T-cell (primary cell): ENCODE results near the gene ABCC1. TPM values are rescaled to one million over a fixed set of nuclear protein-coding genes. Genes with fewer than 3 reads are reported as not detected.

Experiments used
- ATAC-seq, 4 experiments: fragments of 200-7000 bp in 3 of 4; fragments of 150-1000 bp in 1 of 4; cut with Tn5 transposase; replicated peaks in 1 of 4; 1 replicate in 3 of 4; 2 replicates in 1 of 4; pipeline ENCODE4 v1.10.0; 2021; ENCODE audit warnings: moderate library complexity in 3 of 4, mild to moderate bottlenecking in 2 of 4, moderate number of reproducible peaks in 1 of 4
- CTCF ChIA-PET, 2 donors: fragments of 300-600 bp; sonication (Branson Sonifier 250); formaldehyde crosslinking; loops; one replicate each; lab custom pipeline; 2022; ENCODE audit warnings: antibody characterized with exemption in 2 of 2; lab: Charles Lee
- POLR2A ChIA-PET, 2 donors: fragments of 300-600 bp; sonication (Branson Sonifier 250); formaldehyde crosslinking; loops; one replicate each; lab custom pipeline; 2022; ENCODE audit warnings: antibody characterized with exemption in 2 of 2; lab: Charles Lee
- DNase-seq, 35 experiments: peaks; one replicate each; pipeline versions ENCODE4 v3.0.0 to v3.0.0-alpha.2; 2013 to 2023
- H3K27ac ChIP-seq: one replicate; pipeline ENCODE4 v1.5.1; 2013; ENCODE audit warnings: low read length
- H3K27me3 ChIP-seq, 2 experiments: replicated peaks in 1 of 2; 1 replicate in 1 of 2; 2 replicates in 1 of 2; pipeline versions ENCODE4 v1.6.1 to v1.7.0; 2013; ENCODE audit warnings: low read length in 1 of 2, mixed read lengths in 1 of 2; ENCODE audit not compliant: control insufficient read depth in 2 of 2, insufficient read depth in 2 of 2; ENCODE audit errors: extremely low read depth in 1 of 2
- H3K36me3 ChIP-seq, 2 donors: 1 replicate in 1 of 2; 2 replicates in 1 of 2; pipeline versions ENCODE4 v1.6.1 to v1.7.0; 2013; ENCODE audit warnings: low read length in 1 of 2; ENCODE audit not compliant: control insufficient read depth in 2 of 2, insufficient read depth in 1 of 2; ENCODE audit errors: extremely low read depth in 1 of 2
- H3K4me1 ChIP-seq, 2 experiments: 1 replicate in 1 of 2; 2 replicates in 1 of 2; pipeline versions ENCODE4 v1.6.1 to v1.7.0; 2013; ENCODE audit warnings: low read length in 2 of 2, mixed read lengths in 1 of 2; ENCODE audit not compliant: insufficient read depth in 2 of 2, control insufficient read depth in 1 of 2; ENCODE audit errors: extremely low read depth in 1 of 2
- H3K4me3 ChIP-seq, 2 donors: 1 replicate in 1 of 2; 2 replicates in 1 of 2; pipeline versions ENCODE4 v1.5.1 to v1.7.0; 2013; ENCODE audit warnings: mild to moderate bottlenecking in 2 of 2, low read length in 1 of 2, moderate library complexity in 1 of 2; ENCODE audit not compliant: control insufficient read depth in 1 of 2; ENCODE audit errors: extremely low read depth in 1 of 2
- H3K9me3 ChIP-seq: 2 replicates; pipeline ENCODE4 v1.7.0; 2013
- H3K27ac Mint-ChIP-seq, 2 donors: one replicate each; pipeline ENCODE4 v1.8.0; 2020 to 2021; ENCODE audit warnings: mild to moderate bottlenecking in 2 of 2, mixed read lengths in 2 of 2
- H3K27me3 Mint-ChIP-seq, 2 donors: one replicate each; pipeline ENCODE4 v1.8.0; 2021 to 2022; ENCODE audit warnings: mixed read lengths in 2 of 2
- H3K36me3 Mint-ChIP-seq: one replicate; pipeline ENCODE4 v1.8.0; 2021; ENCODE audit warnings: mixed read lengths
- H3K4me1 Mint-ChIP-seq, 3 donors: one replicate each; pipeline ENCODE4 v1.8.0; 2020 to 2022; ENCODE audit warnings: mixed read lengths in 3 of 3, mild to moderate bottlenecking in 1 of 3
- H3K4me3 Mint-ChIP-seq, 3 donors: one replicate each; pipeline ENCODE4 v1.8.0; 2020 to 2022; ENCODE audit warnings: mild to moderate bottlenecking in 3 of 3, mixed read lengths in 3 of 3, moderate library complexity in 3 of 3
- H3K9me3 Mint-ChIP-seq, 3 donors: one replicate each; pipeline ENCODE4 v1.8.0; 2020 to 2022; ENCODE audit warnings: mixed read lengths in 3 of 3
- WGBS: methylation state at CpG from one replicate; pipeline ENCODE4 v1.1.5; 2013; ENCODE audit warnings: missing lambda C conversion rate; ENCODE audit not compliant: insufficient coverage; 5-methylcytosine and 5-hydroxymethylcytosine counted together
- total RNA-seq, 35 experiments: library from RNA in 6 of 35; stranded (reverse) in 6 of 35; fragments of 120-200 nt in 1 of 35; gene quantifications; one replicate each; pipeline versions ENCODE4 v1.2.1 to v1.2.4 and lab custom pipeline; 2013 to 2026

ABCC1 gene
- total RNA-seq, 5 donors from 2014 or later (not counting 1 experiment from before 2014, with no cell fraction given), result 59.4 to 68.1 (median 63.0) TPM

- WGBS, result 48% methylated on average over 7 of the region's 12 CpGs
- Histone ChIP-seq H3K4me1 (peaks cover 24 to 71% of the 10 kb centered on the region in 2 experiments), H3K4me3 (no peak overlapping the region), H3K9me3 (no peaks in the 10 kb centered on the region), H3K36me3 (peaks cover 0 to under 1% of the 10 kb centered on the region in 2 donors), H3K27me3 (no peaks in the 10 kb centered on the region), H3K27ac (peak overlapping the region; percentile 91)
- Mint-ChIP-seq H3K4me3 (peak overlapping the region; percentile 56 to 76 (median 61)), H3K27me3 (no peaks in the 10 kb centered on the region), H3K4me1 (peaks cover 86 to 88% (median 87%) of the 10 kb centered on the region in 3 donors), H3K9me3 (peaks cover 2 to 12% (median 3%) of the 10 kb centered on the region in 3 donors), H3K27ac (peak overlapping the region; percentile 96 to 99), H3K36me3 (peaks cover 15% of the 10 kb centered on the region)
- DNase-seq (peak in 1 of 35 experiments; percentile 21), ATAC-seq (no peak)
- POLR2A ChIA-PET, result interaction anchor here in 1 of 2 donors (1.9 kb wide), 1 partner anchor 10 kb away, joined by 21 read pairs; no protein-coding TSS in a partner anchor
- CTCF ChIA-PET, result interaction anchor here (0.6 to 0.7 kb wide), 3 partner anchors 18 to 317 kb away, joined by 3 to 9 read pairs (median 4); partner anchors contain the start of gene MARF1 (in 1 of the 2)
Observed at GRCh38 chr16:15960124-15960971, 10.9 kb downstream of the ABCC1 start.

GRCh38 chr16:15961060-15961511 lies 11.7 kb downstream of the ABCC1 start:
- no peaks in the 10 kb centered on the region for H3K36me3 ChIP-seq
- Mint-ChIP-seq H3K27me3 (no peaks in the 10 kb centered on the region), H3K4me1 (peaks cover 85 to 88% (median 85%) of the 10 kb centered on the region in 3 donors), H3K4me3 (peak overlapping the region; percentile 56 to 87 (median 76)), H3K36me3 (peaks cover 15% of the 10 kb centered on the region), H3K27ac (peak overlapping the region; percentile 96 to 99), H3K9me3 (peaks cover 2 to 12% (median 3%) of the 10 kb centered on the region in 3 donors)
- CTCF ChIA-PET, result interaction anchor here in 1 of 2 donors (0.7 kb wide), 1 partner anchor 144 kb away, joined by 9 read pairs; no protein-coding TSS in a partner anchor
- H3K4me3 ChIP-seq, result peak overlapping the region; percentile 27 to 36
- H3K4me1 ChIP-seq, result peaks cover 24 to 68% of the 10 kb centered on the region in 2 experiments
- H3K27ac ChIP-seq, result peak overlapping the region; percentile 91
- POLR2A ChIA-PET, result interaction anchor here in 1 of 2 donors (1.9 kb wide), 1 partner anchor 11 kb away, joined by 21 read pairs; no protein-coding TSS in a partner anchor
- no CpG with 5 or more reads among the region's 5 CpGs for WGBS
- no peaks in the 10 kb centered on the region for H3K27me3 ChIP-seq
- H3K9me3 ChIP-seq, result no peaks in the 10 kb centered on the region
- ATAC-seq (peak; percentile 87 to 94 (median 92)), DNase-seq (peak; percentile 19 to 93 (median 77))

GRCh38 chr16:15961571-15962090 lies 12.2 kb downstream of the ABCC1 start:
- Mint-ChIP-seq H3K27me3 (no peaks in the 10 kb centered on the region), H3K9me3 (peaks cover 2 to 12% (median 3%) of the 10 kb centered on the region in 3 donors), H3K27ac (peak overlapping the region; percentile 96 to 99), H3K4me1 (peaks cover 80 to 87% (median 83%) of the 10 kb centered on the region in 3 donors), H3K4me3 (peak overlapping the region; percentile 56 to 87 (median 76)), H3K36me3 (peaks cover 15% of the 10 kb centered on the region)
- Histone ChIP-seq H3K27ac (peak overlapping the region; percentile 91), H3K36me3 (no peaks in the 10 kb centered on the region), H3K4me3 (peak overlapping the region; percentile 27 to 36), H3K27me3 (no peaks in the 10 kb centered on the region), H3K4me1 (peaks cover 24 to 62% of the 10 kb centered on the region in 2 experiments), H3K9me3 (no peaks in the 10 kb centered on the region)
- ChIA-PET CTCF (no interaction called here), POLR2A (interaction anchor here (0.5 to 0.7 kb wide), 3 partner anchors 11 to 80 kb away, joined by 3 to 12 read pairs (median 3); no protein-coding TSS in a partner anchor)
- ATAC-seq, result peak; percentile 17 to 64 (median 40)
- WGBS, result no CpG with 5 or more reads among the region's 4 CpGs
- peak in 2 of 35 experiments; percentile 21 to 64 for DNase-seq

GRCh38 chr16:15963307-15963910 lies 14.0 kb downstream of the ABCC1 start:
- Mint-ChIP-seq H3K9me3 (peaks cover 2 to 12% (median 3%) of the 10 kb centered on the region in 3 donors), H3K4me3 (peak overlapping the region in 2 of 3 donors; percentile 13 to 56), H3K36me3 (peaks cover 15% of the 10 kb centered on the region), H3K27ac (peak overlapping the region; percentile 96 to 99), H3K4me1 (peaks cover 73 to 88% (median 82%) of the 10 kb centered on the region in 3 donors), H3K27me3 (no peaks in the 10 kb centered on the region)
- DNase-seq (no peak), ATAC-seq (no peak)
- no peaks in the 10 kb centered on the region for H3K36me3 ChIP-seq
- no peaks in the 10 kb centered on the region for H3K9me3 ChIP-seq
- H3K27ac ChIP-seq, result peak overlapping the region; percentile 91
- ChIA-PET CTCF (no interaction called here), POLR2A (no interaction called here)
- no peaks in the 10 kb centered on the region for H3K27me3 ChIP-seq
- 70% methylated on average over 3 of the region's 5 CpGs for WGBS
- H3K4me1 ChIP-seq, result peaks cover 22 to 53% of the 10 kb centered on the region in 2 experiments
- H3K4me3 ChIP-seq, result no peak overlapping the region

GRCh38 chr16:15966420-15966819 lies 17.0 kb downstream of the ABCC1 start:
- POLR2A ChIA-PET, result interaction anchor here in 1 of 2 donors (0.6 kb wide), 2 partner anchors 10 to 95 kb away, joined by 3 read pairs; no protein-coding TSS in a partner anchor

More at GRCh38 chr16:15966420-15966819, 17.0 kb downstream of the ABCC1 start:
- 94% methylated on average over 2 of the region's 5 CpGs for WGBS
- H3K36me3 Mint-ChIP-seq, result peaks cover 27% of the 10 kb centered on the region
- Histone ChIP-seq H3K4me3 (no peak overlapping the region), H3K4me1 (peaks cover 9 to 29% of the 10 kb centered on the region in 2 experiments), H3K27ac (no peak overlapping the region), H3K36me3 (peaks cover 2 to 5% of the 10 kb centered on the region in 2 donors), H3K27me3 (no peaks in the 10 kb centered on the region), H3K9me3 (no peaks in the 10 kb centered on the region)
- H3K4me1 Mint-ChIP-seq, result peaks cover 56 to 72% (median 59%) of the 10 kb centered on the region in 3 donors
- DNase-seq, result no peak
- no peak overlapping the region for H3K27ac Mint-ChIP-seq
- peaks cover 2 to 16% (median 3%) of the 10 kb centered on the region in 3 donors for H3K9me3 Mint-ChIP-seq
- H3K27me3 Mint-ChIP-seq, result no peaks in the 10 kb centered on the region
- CTCF ChIA-PET, result interaction anchor here in 1 of 2 donors (1.1 to 1.4 kb wide), 2 partner anchors 16 to 67 kb away, joined by 3 read pairs; no protein-coding TSS in a partner anchor
- H3K4me3 Mint-ChIP-seq, result no peak overlapping the region
- ATAC-seq, result no peak
